Measurements from ENCODE around the gene UQCRC2.
"Not testable (repeated sequence)": the region's sequence is repeated elsewhere in the genome, so short reads cannot be mapped to it uniquely, and the experiment has no call there.

UQCRC2 gene

GRCh38 chr16:21982108-21982507 is 28.9 kb downstream of the UQCRC2 start:
- no peak for DNase-seq (ENCODE audit: low read depth in 3 of 3)

- DNase-seq (ENCODE audit: low read depth in 3 of 3): no peak
Measured at GRCh38 chr16:21984062-21984461, 30.9 kb downstream of the UQCRC2 start.

DNA sequence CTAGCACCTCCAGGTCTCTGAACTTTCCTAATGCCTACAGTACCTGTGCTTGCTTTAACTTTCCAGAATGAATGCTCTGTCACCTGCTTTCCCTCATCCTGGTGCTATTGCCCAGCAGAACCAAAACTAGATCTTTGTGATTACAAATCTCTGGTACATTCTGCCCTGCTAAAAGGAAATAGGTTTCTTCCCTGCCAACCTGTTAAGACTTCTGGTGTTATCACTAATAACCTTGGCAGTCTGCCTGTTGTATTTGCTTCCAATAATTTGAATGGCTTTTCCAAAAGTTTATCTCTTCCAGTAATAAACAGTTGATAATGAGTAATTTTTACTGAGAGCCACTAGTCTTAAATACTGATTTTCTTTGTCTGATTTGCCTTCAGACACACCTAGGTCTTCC is 32.4 kb downstream of the UQCRC2 start:
- DNase-seq (ENCODE audit: low read depth in 3 of 3): no peak

DNA sequence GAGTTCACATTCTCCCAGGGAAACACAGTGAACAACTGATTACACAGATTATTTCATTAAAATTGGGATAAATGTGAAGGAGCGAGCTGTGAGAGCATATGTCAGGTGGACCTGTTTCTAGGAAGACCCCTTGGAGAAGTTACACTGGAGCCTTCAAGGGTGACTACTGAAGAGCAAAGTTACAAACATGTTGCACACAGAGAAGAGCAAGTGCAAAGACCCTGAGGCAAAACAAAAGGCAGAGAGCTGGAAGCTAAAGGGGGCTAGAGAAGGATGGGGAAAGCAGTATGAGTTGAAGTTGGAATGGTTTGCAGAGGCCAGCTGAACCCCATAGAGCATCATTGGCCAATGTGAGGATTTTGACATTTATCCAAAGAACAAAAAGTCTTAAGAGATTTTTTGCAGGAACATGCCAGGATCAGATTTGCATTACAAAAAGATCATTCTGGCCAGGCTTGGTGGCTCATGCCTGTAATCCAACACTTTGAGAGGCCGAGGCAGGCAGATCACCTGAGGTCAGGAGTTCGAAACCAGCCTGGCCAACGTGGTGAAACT is 33.6 kb downstream of the UQCRC2 start:
- DNase-seq (ENCODE audit: low read depth in 3 of 3): no peak

- DNase-seq (ENCODE audit: low read depth in 3 of 3): no peak
Measured at GRCh38 chr16:21987498-21987897, 34.3 kb downstream of the UQCRC2 start.

DNA sequence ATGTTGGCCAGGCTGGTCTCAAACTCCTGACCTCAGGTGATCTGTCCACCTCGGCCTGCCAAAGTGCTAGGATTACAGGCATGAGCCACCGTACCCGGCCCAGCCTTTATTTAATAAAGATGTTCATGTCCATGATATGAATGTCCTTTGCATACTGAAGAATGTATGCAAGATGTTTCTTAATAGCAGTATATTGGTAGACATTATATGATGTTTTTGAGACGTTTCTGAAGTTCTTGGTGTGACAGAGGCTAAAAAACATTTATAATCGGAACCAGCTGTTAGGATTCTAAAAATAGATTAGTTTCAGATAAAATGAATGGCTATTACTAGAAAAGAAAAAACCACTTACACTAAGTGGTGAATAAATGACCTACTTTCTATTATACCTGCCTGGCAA is 36.0 kb downstream of the UQCRC2 start:
- DNase-seq (ENCODE audit: low read depth in 3 of 3): no peak

DNA sequence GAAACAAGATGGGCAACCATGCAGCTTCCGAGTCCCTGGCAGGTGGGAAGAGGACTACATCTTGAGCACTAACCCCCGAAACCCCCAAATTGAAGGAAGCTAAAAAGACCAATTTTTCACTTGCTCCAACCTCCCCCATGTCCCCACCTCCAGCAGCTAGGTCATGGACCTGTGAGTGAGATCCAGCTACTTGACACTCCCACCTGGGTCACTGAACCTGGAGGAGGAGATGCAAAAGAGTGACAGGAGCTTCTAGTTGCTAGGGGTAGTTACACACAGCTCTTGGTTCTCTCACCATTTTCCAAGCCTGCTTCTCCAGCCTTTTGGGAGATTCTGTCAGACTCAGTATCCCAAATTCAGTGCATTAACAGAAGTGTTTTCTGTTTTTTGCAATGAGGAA is 36.6 kb downstream of the UQCRC2 start:
- no peak for DNase-seq (ENCODE audit: low read depth in 3 of 3)

DNA sequence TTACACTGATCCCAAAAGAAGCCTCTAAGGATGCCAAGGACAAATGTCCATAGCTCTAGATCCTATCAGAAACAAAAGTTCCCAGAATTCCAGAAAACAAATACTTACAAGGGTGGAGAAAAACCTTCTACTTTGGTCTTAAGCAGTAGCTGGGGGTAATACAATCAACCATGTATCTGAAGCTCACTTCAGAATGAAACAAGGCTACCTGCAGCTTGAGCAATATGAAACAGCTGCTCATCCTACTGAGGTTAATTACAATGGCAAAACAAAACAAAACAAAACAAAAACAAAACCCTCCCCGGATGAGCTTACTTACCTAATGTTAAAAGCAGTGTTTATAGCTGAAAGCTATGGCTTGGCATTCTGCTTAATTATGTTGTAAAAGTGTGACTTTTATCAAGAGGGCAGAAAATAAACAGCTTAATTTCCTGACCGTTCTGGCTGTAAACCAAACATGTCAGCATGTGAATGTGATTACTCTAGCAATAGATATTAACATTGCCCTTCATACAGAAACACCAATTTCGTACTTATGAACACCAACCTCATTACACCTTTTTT is 37.3 kb downstream of the UQCRC2 start:
- DNase-seq (ENCODE audit: low read depth in 3 of 3): no peak

DNA sequence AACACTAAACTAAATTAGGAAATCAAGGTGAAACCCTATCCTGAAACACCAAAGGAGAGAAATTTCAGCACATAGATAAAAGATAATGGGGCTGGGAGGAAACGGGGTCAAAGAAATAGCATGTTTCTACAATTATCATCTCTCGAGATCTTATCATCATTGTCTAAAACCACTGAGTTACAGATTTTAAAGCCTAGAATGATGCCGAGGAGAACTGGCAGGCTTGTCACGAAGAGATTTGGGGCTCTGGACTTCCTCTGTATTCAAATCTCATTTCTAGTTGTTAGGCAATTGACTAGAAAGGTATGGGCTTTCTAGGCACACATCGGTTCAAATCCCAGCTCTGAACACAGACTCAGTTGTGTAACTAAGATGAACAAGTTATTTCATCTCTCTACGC is 38.5 kb downstream of the UQCRC2 start:
- no peak for DNase-seq (ENCODE audit: low read depth in 3 of 3)

GRCh38 chr16:21994856-21995465 is 41.8 kb downstream of the UQCRC2 start:
- no peak for DNase-seq (ENCODE audit: low read depth in 3 of 3)

GRCh38 chr16:21996923-21997696 is 43.9 kb downstream of the UQCRC2 start:
- no peak for DNase-seq (ENCODE audit: low read depth in 3 of 3)

- no peak for DNase-seq (ENCODE audit: low read depth in 3 of 3)
Measured at GRCh38 chr16:21997697-21998480, 44.7 kb downstream of the UQCRC2 start.

GRCh38 chr16:22001591-22001990 is 48.4 kb downstream of the UQCRC2 start:
- no peak for DNase-seq (ENCODE audit: low read depth in 3 of 3)

DNA sequence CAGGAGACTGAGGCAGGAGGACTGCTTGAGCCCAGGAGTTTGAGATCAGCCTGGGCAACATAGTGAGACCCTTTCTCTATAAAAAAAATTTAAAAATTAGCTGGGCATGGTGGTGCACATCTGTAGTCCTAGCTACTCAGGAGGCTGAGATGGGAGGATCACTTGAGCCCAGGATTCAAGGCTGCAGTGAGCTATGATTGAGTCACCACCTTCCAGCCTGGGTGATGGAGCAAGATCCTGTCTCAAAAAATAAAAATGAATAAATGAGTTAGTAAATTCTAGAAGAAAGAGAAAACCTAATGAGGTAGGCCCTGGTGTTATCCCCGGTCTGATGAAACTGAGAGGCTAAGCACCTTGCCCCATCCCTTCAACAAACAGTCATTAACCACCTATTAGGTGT is 48.9 kb downstream of the UQCRC2 start:
- DNase-seq (ENCODE audit: low read depth in 3 of 3): not testable (repeated sequence)

GRCh38 chr16:22003195-22003594 is 50.0 kb downstream of the UQCRC2 start:
- DNase-seq (ENCODE audit: low read depth in 3 of 3): no peak

DNA sequence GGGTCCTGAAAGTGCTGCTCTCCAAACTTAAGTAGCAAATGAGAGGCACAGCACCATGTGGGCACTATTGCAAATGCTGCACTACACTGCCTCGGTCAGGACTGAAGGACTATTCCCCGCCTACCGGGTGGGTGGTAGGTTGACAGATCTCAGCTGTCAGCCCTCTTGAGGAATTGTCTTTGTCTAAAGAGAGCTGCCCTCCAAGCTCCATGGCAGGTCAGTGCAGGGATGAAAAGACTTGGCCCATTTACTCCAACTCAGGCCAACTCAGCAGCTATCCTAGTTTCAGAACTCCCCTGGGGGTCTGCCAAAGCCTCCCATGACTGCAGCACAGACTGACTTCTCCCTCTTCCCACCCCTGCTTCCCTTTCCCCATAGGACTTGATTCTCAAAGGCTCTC is 51.2 kb downstream of the UQCRC2 start:
- no peak for DNase-seq (ENCODE audit: low read depth in 3 of 3)

GRCh38 chr16:22005746-22006145 is 52.6 kb downstream of the UQCRC2 start:
- DNase-seq (ENCODE audit: low read depth in 3 of 3): no peak

- no peak for DNase-seq (ENCODE audit: low read depth in 3 of 3)
Measured at GRCh38 chr16:22006636-22007035, 53.5 kb downstream of the UQCRC2 start.

DNA sequence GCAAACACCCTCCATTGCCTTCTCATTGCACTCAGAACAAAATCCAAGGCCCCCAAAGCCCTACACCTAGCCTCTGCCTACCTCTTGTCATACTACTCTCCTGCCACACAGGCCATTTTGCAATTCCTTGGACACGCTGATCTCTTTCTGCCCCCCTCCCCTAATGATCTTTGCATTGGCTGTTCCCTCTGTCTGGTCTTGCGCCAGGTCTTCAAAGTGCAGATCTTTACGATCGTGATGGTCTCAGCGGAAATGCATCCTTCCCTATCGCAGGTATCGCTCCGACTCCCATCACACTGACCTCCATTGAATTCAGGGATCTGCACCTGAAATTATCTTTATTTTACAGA is 54.0 kb downstream of the UQCRC2 start:
- no peak for DNase-seq (ENCODE audit: low read depth in 3 of 3)

- peak; percentile 45 to 68 (median 56) for DNase-seq (ENCODE audit: low read depth in 3 of 3)
Measured at GRCh38 chr16:22007509-22008214, 54.5 kb downstream of the UQCRC2 start, which contains the start of gene MOSMO. TSS of gene MOSMO (plus strand) at chr16:22008111. CDS start at chr16:22008302, 191 bp downstream.
